GM12892 (cell line): ENCODE data around the gene ERCC6.

Source experiments
- POLR2A ChIP-seq: IDR thresholded peaks from 2 replicates; pipeline ENCODE4 v1.6.1; 2011; ENCODE audit warnings: low read depth, low read length, control low read depth
- POLR2AphosphoS5 ChIP-seq: IDR thresholded peaks from 2 replicates; pipeline ENCODE4 v1.6.1; 2011; ENCODE audit warnings: low read depth, low read length, control low read depth
- TAF1 ChIP-seq: IDR thresholded peaks from 2 replicates; pipeline ENCODE4 v1.6.1; 2011; ENCODE audit warnings: low read depth, mild to moderate bottlenecking, control low read depth, low read length, borderline replicate concordance

- TF ChIP-seq POLR2AphosphoS5 (no peak), TAF1 (no peak), POLR2A (no peak)
Observed at GRCh38 chr10:49542353-49542752, 3.4 kb upstream of the ERCC6 start.
